Measurements from ENCODE around the gene NT5C3A.

DNA sequence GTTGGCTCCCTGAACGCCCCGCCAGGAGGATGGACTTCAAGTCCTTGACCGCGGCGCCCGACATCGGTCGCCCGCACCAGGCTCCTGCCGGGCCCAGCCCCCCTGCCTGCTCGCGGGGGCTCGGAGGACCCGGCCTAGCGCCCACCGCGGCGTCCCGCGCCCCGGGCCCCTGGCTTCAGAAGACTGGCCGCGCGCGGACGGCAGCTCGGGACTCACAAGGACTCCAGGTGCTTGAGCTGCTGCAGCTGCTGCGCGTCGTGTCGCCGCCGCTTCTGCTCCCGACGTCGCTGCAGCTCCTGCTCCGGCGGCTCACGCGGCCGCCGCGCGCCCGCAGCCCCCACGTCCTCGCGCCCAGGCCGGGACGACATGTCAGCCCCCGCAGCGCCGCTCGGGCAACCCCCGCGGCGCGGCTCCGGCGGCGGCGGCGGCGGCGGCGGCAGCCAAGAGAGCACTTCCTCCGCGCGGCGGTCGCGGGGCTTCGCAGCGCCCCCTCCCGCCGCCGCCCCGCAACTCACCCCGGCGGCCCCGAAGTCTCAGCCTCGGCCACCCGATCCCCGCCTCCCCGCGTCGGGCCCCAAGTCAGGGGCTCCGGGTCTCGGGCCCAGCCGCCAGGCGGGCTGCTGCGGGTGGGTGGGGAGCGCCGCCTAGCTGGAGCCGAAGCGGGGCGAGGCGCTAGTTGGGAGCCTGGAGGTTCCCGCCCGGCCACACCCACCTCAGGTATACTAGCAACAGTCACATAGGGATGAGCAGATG is 46.6 kb upstream of the NT5C3A start, which contains the start of gene RP9:
- TF ChIP-seq, protein P1, sequence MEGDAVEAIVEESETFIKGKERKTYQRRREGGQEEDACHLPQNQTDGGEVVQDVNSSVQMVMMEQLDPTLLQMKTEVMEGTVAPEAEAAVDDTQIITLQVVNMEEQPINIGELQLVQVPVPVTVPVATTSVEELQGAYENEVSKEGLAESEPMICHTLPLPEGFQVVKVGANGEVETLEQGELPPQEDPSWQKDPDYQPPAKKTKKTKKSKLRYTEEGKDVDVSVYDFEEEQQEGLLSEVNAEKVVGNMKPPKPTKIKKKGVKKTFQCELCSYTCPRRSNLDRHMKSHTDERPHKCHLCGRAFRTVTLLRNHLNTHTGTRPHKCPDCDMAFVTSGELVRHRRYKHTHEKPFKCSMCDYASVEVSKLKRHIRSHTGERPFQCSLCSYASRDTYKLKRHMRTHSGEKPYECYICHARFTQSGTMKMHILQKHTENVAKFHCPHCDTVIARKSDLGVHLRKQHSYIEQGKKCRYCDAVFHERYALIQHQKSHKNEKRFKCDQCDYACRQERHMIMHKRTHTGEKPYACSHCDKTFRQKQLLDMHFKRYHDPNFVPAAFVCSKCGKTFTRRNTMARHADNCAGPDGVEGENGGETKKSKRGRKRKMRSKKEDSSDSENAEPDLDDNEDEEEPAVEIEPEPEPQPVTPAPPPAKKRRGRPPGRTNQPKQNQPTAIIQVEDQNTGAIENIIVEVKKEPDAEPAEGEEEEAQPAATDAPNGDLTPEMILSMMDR (conservative IDR thresholded peaks at IDR 0.05) = peak; percentile 62; the same call in 1 of the 2 replicates
- TF ChIP-seq EZH2 (IDR thresholded peaks at IDR 0.05; ENCODE audit: low read depth) = no peak

Data from PC-9 (cell line).